GM18870 (cell line): ENCODE measurements around the gene PARP8.
"Not testable (repeated sequence)": the region's sequence is repeated elsewhere in the genome, so short reads cannot be mapped to it uniquely, and the experiment has no call there.

ENCODE experiments used
- ATAC-seq: cut with Tn5 transposase; IDR thresholded peaks from one replicate; pipeline ENCODE4 v1.9.1; 2021; ENCODE audit warnings: moderate library complexity; ENCODE audit not compliant: unreplicated experiment

PARP8 gene

GRCh38 chr5:50666261-50667022 lies at the start of gene PARP8:
PARP8 (plus strand) TSS chr5:50666637; CDS start chr5:50667096, 459 bp downstream.
- ATAC-seq, result no peak

- no peak for ATAC-seq
Observed at GRCh38 chr5:50623666-50624065, 42.8 kb upstream of the PARP8 start.

- ATAC-seq, result not testable (repeated sequence)
Observed at GRCh38 chr5:50634866-50635265, 31.6 kb upstream of the PARP8 start.

- ATAC-seq, result not testable (repeated sequence)
Observed at GRCh38 chr5:50637576-50637975, 28.9 kb upstream of the PARP8 start.

GRCh38 chr5:50646591-50646990 lies 19.8 kb upstream of the PARP8 start:
- ATAC-seq, result no peak

- ATAC-seq, result no peak
Observed at GRCh38 chr5:50647726-50648125, 18.7 kb upstream of the PARP8 start.

- ATAC-seq, result peak; percentile 81
Observed at GRCh38 chr5:50653946-50654345, 12.5 kb upstream of the PARP8 start.

- no peak for ATAC-seq
Observed at GRCh38 chr5:50655067-50655809, 11.2 kb upstream of the PARP8 start.

- ATAC-seq, result no peak
Observed at GRCh38 chr5:50655810-50656205, 10.6 kb upstream of the PARP8 start.

GRCh38 chr5:50657044-50657443 lies 9.4 kb upstream of the PARP8 start:
- no peak for ATAC-seq

GRCh38 chr5:50658246-50658645 lies 8.2 kb upstream of the PARP8 start:
- ATAC-seq, result no peak

GRCh38 chr5:50663636-50664035 lies 2.8 kb upstream of the PARP8 start:
- ATAC-seq, result no peak

- ATAC-seq, result no peak
Observed at GRCh38 chr5:50665091-50665490, 1.3 kb upstream of the PARP8 start.

- not testable (repeated sequence) for ATAC-seq
Observed at GRCh38 chr5:50665761-50666202, 655 bp upstream of the PARP8 start.

GRCh38 chr5:50667023-50667652 lies 701 bp downstream of the PARP8 start:
- ATAC-seq, result peak; percentile 48

GRCh38 chr5:50667653-50668595 lies 1.5 kb downstream of the PARP8 start:
- peak; percentile 80 for ATAC-seq

- not testable (repeated sequence) for ATAC-seq
Observed at GRCh38 chr5:50668636-50669035, 2.2 kb downstream of the PARP8 start.

GRCh38 chr5:50672663-50673062 lies 6.2 kb downstream of the PARP8 start:
- no peak for ATAC-seq

GRCh38 chr5:50673444-50673843 lies 7.0 kb downstream of the PARP8 start:
- ATAC-seq, result not testable (repeated sequence)

GRCh38 chr5:50675385-50675784 lies 8.9 kb downstream of the PARP8 start:
- ATAC-seq, result no peak

- ATAC-seq, result not testable (repeated sequence)
Observed at GRCh38 chr5:50679554-50679953, 13.1 kb downstream of the PARP8 start.
